GM18511 (cell line): Measurements from ENCODE around the gene MTCP1.

Source experiments
- ATAC-seq: cut with Tn5 transposase; IDR thresholded peaks from one replicate; pipeline ENCODE4 v1.9.1; 2021; ENCODE audit warnings: mild to moderate bottlenecking, moderate library complexity; ENCODE audit not compliant: unreplicated experiment

Gene MTCP1, protein sequence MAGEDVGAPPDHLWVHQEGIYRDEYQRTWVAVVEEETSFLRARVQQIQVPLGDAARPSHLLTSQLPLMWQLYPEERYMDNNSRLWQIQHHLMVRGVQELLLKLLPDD

DNA sequence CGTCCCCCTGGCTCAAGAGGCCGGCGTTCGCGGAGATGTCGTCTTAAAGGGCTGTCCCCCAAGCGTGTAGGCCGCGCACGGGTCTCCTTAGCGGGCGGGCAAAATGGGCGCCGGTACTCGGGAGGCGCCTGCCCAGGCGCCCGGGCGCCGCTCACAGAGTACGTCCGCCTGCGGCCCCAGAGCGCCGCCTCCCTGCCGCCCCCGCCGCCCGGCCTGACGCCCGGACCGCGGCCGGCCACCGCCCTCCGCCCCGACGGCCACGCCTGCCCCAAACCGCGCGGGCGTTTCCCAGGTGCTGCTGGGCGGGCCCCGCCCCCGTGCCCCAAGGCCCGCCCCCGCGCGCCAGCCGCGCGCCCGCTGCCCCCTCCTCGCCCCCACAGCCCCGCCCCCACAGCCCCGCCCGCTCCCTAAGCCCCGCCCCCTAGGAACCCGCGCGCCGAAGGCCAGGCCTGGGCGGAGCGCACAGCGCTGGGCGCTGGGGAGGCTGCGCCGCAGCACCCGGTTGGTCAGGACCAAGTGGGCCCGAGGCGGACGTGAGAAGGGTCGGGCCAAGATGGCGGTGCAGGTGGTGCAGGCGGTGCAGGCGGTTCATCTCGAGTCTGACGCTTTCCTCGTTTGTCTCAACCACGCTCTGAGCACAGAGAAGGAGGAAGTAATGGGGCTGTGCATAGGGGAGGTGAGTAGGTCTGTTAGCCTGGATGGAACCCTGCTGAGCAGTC lies at the start of gene MTCP1, which contains the start of the genes BRCC3 and CMC4:
MTCP1 (minus strand) TSS at position 162 of the 719 bp plus-strand sequence. CDS start 5,126 bp downstream, outside the sequence.
BRCC3 (plus strand) TSS at position 534 of the 719 bp plus-strand sequence; CDS start at position 554, 20 bp downstream.
CMC4 (minus strand) TSS at position 162 of the 719 bp plus-strand sequence. CDS start 7,113 bp downstream, outside the sequence.
- ATAC-seq = peak; percentile 87

DNA sequence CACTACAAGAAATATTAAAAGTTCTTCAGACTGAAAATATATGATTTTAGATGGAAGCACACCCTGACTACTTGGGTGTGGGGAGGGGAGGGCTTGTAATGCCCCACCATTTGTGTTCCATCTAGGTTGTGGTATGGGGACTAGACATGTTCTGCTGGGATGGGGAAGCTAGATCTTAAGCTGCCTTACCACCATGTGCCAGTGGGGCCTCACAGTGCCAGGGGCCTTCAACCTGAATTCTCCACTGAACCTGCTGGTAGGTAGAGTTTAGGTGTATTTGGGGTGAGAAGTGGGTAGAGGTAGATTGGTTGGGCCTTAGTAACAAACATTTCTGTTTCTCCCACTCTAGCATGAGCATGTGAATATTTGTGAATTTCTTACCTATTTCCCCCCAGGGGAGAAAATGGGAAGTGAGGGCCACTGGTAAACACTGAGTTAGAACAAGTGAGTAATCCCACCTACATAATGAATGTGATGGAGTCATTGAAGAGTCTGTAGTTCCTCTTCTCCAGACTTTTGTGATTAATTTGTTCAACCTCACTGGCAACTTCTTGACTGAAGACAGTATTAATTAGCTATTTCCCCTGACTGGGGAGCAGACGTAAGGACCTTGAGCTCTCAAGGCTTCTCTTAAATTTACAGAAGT lies 44.4 kb upstream of the MTCP1 start:
- no peak for ATAC-seq

DNA sequence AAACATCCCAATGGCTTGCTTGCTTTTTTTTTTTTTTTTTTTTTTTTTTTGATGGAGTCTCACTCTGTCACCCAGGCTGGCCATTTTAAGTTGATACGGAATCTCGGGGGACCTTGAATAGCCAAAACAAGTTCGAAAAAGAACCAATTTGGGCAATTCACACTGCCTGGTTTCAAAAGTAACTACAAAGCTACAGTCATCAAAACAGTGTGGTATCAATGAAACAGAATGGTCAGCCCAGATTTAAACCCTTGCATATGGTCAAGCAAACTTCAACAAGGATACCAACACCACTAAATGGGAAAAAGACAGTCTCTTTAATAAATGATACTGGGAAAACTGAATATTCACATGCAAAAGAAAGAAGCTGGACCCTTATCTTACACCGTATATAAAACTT lies 42.2 kb upstream of the MTCP1 start:
- no peak for ATAC-seq

DNA sequence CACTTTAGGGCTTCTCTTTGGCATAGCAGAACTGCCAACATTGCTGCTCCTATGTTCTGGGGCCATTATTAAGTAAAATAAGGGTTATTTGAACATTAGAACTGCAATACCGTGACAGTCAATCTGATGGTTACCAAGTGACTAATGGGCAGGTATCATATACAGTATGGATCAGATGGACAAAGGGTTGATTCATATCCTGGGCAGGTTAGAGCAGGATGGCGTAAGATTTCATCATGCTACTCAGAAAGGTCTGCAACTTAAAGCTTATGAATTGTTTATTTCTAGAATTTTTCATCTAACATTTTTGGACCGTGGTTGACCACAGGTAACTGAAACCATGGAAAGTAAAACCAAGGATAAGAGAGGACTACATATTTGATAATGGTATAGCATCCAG lies 41.2 kb upstream of the MTCP1 start:
- no peak for ATAC-seq

DNA sequence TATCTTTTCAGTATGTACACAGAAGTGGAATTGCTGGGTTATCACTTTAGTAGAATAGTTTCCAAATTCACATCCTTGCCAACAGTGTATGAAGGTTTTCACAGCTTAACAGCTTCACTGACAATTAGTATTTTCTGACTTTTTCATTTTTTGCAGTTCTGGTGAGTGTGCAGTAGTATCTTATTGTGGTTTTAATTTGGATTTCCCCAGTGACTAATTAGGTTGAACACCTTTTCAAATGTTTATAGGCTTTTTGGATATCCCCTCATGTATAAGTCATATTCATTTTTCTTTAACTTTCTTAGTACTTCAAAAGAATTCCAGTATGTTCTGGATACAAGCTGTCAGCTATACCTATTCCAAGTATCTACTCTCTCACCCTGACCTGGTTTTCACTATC lies 37.5 kb upstream of the MTCP1 start:
- ATAC-seq = no peak

DNA sequence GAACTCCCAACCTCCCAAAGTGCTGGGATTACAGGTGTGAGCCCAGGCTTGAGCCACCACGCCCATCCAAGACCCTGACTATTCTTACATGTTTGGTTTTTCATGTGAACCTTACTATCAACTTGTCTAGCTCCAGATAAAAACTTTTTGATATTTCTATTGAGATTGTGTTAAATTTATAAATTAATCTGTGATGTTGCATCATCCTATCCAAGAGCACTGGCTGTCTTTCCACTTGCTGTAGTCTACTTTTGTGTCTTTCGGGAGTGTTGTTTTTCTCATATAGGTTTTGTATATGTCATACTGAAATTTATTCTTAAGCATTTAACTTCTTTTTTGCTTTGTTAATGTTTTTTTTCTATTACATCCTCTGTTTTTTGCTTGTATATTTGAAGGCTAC lies 35.0 kb upstream of the MTCP1 start:
- no peak for ATAC-seq

DNA sequence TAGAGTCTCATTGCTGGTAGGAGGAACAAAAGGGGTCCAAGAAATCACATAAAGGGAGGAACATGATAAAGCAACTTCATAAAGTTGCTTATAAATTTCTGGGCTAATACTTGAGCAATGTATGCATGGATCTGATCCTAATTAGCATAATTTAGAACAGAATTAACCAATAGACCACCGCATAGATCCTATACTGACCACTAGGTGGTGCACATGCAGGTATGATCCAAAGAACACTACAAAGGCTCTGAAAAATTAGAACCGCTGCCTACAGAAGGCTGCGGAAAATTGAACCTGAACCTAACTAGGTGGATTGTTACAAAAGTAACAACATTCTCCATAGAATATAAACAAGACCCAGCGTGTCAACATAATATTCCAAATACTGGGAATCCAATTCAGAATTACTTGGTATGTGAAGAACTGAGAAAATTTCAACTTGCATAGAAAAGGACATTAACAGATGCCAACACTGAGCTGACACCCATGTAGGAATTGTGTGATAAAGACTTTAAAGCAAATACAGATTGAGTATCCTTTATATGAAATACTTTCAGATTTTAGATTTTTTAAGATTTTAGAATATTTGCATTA lies 23.6 kb upstream of the MTCP1 start:
- no peak for ATAC-seq

DNA sequence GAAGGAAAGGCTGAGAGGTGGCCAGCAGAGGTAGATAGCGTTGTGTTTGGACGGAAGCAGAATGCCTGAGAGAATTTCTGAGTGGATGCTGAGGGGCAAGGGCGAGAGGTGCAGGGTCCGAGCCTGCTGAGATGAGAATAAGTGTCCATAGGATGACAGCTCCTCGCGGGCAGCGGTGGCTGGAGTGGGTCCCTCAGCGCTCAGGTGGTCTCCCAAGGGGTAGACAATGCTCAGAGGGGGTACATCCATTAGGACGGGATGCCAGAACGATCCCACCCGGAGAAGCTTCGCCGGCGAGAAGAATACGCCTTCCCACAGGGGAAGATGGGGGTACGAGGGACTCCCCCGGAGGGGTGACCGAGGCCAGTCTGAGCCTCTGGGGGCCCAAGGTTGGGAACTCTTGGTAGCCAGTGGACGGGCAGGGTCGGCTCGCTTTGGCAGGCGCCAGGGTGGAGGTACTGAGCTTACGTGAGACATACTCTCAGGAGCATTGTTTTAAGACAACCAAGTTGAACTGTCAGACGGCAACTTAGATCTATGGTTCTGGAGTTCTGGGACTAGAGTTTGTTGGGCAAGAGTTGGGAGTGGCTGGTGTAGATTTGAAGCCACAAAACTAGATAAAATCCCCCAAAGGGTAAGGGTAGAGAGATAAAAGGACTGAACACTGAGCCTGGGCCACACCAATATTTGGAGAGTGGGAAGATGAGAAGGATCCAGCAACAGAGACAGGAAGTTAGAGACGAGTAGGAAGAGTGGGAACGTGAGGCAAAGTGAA lies 16.2 kb upstream of the MTCP1 start:
- no peak for ATAC-seq

DNA sequence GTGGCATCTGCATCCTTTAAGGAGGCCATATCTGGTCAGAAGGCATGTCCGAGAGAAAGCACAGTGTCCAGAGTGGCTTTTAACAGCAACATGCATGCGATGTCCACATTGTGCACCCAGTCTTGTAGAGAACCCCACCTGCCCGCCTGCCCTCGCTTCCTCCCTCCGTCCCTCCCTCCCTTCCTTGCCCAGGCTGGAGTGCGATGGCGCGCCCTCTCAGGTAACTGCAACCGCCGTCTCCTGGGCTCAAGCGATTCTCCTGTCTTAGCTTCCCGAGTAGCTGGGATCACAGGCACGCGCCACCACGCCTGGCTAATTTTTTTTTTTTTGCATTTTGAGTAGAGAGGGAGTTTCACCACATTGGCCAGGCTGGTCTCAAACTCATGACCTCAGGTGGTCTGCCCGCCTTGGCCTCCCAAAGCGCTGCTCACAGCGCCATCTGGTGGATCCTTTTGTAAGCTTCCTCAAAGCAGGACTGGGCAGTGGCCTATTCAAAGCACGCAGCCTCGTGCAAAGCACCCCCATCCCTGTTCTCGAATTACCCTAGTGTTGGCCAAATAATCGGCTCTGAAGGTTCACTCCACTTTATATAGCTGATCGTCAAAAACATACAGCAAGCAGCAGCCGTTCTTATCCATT lies 15.4 kb upstream of the MTCP1 start:
- no peak for ATAC-seq

DNA sequence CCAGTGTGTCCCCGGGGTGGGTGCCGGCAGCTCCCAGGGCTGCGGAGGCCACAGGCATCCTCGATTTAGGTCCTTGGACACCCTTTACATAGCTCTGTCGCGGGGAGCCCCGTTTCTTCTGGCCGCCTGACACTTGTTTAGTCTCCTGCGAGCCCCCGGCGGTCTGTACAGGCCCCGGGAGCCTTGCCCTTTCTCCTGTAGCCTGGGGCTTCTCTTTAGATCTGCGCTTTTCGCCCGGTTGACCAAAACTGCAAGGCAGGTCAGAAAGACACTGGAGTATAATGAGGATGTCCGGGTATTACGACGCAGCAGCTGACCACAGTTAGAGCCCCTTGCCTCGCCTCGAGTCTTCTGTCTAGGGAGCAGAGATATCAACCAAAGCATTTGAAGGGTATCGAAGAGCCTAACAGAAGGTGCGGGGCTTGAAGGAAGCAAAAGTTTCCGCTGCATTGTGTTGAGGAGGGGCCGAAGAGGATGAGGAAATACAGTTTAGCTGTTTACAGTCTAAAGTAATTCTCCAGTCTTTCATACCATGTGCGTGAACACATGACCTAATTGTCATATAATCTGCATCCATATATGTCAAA lies 851 bp upstream of the MTCP1 start:
- ATAC-seq = peak; percentile 20

DNA sequence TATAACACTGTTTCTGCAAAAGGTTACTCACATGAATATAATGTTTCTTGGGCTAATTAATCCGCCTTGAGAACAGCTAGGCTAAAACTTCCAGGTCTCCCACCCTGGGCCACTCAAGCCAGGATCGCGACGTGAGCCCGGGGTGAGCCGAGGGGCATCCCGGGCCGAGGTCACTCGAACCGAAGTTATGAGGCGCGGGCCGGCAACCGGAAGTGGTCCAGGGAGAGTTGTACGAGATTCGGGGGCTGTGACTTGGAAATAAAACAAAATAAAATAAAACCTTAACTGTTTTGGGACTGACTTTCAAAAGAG lies 317 bp downstream of the MTCP1 start:
- ATAC-seq = peak; percentile 24

DNA sequence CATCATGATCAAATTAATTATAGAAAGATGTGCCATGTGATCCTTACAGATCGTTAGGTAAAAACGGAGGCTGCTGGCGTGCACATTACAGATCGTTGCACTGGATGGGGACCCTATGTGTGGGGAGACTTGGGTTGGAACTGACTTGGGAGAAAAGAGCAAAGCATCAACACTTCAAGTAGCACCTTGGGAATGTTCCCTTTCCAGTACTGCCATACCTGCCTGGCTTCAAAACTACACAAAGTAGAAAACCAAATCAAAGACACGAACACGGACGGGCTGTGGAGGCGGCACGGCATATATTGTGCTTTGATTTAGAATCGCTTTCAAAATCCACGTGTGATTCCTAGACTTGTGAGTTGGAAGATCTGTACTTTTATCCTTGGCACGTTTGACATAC lies 898 bp downstream of the MTCP1 start:
- ATAC-seq = no peak

DNA sequence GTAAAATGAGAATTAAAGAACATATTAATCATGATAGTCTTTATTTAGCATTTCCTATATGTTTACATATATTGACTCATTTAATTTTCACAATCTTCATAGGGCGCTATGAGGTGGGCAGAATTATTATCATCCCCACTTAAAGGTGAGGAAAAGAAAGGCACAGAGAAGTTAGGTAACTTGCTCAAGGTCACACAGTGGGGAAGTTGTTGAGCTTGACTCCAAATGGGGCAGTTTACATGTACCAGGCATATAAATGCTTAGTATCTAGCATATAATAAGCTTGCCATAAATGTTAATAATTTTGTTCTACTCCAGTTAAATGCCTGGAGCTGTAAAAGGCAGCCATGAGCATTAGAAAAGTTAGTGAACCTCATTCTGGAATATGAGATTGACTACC lies 1.5 kb downstream of the MTCP1 start:
- ATAC-seq = no peak

DNA sequence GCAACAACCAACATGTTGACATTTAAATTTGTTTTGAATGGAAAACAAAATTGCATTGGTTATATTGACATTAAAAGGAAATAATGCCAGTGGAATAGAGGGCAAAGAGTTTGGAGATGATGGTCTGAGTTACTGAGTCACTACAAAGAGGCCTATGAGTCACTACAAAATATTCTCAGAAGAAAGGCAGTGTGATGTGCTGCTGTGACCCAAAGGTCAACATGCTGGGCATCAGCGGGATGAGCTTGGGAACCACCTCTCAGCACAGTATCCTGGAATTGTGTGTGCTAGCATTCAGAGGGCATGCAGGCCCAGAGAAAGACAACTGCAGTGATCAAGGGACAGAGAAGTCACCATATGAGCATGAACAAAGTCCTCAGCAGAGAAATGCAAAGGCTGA lies 2.8 kb downstream of the MTCP1 start:
- ATAC-seq = no peak

DNA sequence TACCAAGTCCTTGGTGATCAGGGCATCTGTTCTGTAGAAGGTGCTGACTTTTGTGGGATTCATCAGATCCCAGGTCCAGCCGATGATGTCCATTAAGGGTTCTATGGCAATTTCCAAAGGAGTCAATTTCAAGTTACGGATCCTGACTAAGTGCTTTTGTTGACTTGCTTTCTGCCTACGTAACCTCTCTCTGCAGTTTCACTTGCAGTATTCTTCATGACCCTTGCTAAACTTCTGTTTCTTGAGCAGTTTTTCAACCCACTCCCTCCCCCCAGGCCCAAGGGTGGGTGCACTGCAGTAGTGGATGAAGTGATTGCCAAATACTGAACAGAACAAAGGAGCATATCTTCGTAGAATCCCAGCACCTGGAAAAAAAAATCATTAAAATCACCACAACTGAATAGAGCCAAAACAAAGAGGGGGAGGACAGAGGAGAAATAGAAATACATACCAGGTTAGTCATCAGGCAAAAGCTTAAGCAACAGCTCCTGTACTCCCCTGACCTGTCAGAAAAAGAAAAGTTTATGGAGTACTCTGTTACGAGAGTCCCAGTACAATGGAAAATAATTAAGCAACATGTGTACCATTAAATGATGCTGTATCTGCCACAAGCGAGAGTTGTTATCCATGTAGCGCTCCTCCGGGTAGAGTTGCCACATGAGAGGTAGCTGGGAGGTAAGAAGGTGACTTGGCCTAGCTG lies 5.8 kb downstream of the MTCP1 start:
- no peak for ATAC-seq

DNA sequence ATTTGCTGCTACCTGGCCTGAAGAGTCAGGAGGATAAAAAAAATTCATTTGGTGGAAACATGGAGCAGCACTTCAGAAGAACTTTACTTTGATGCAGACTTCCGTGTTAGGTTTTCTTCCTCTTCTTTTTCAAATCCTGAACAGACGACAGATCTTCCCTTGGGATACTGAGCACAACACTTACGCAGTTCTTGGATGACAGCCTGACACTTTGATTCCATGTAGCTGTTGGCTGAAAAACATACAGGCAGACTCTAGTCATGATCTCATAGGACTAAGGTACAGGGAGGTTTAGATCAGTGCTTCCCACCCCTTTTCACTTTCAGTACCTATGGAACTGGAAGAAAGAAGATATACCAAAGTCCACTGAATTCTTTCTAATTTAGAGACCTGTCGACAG lies 9.2 kb downstream of the MTCP1 start:
- ATAC-seq = no peak

DNA sequence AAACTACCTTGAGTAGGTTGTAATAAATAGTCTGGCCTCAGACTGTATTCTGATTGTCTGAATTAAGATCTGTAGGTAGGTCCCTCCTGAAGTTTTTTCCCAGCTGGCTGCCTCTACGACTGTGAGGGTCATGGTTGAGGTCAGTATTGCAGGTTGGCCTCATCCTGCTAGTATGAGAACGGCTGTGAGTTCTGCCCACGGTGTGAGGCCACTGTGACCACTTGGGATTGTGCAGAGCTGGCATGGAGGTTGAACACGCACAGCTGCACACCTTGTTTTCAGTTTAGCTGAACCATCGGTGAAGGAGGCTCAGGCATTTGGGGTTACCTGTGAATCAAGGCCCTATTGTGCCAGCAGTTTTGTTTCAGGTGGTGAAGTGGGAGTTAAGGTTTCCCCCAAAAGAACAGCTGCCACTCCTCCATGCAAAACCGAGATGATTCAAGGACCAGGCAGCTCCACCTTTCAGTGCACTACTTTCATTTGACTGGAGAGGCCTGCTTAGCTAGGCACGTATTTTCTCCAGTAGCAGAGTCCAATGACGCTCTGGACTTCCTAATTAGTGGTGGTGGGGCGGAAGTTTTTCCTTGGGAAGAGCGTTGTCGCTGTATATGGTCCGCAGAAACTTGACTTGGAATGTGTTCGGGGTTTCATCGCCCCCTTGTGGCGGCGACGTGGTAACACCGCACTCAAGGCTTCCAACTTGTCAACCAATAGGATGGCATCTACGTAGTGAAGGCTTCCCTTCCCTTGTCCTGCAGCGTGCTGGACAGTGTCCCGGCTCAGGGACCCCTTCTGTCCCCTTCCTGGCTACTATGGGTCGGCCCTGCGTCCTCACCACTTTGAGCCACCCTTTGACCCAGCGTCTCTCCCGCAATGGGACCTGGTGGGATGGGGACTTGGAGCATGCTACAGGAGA lies 13.8 kb downstream of the MTCP1 start:
- peak; percentile 86 for ATAC-seq

DNA sequence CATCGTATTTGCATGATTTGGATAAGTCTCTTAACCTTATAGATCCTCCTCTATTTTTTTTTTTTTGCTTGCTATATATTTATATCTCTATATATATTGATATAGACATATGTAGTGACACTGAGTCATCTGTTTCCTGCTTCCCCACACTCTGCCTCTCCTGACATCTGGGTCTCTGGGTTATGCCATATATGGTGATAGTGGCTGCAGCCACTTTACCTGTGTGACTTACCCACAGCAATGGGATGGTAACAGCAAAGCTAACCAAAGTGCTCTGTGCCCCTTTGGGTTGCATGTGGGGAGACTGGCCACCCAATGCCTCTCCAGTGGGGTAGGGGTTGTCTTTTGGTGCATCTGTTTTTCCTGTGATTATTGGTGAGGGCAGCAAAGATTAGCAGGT lies 14.5 kb downstream of the MTCP1 start:
- no peak for ATAC-seq

DNA sequence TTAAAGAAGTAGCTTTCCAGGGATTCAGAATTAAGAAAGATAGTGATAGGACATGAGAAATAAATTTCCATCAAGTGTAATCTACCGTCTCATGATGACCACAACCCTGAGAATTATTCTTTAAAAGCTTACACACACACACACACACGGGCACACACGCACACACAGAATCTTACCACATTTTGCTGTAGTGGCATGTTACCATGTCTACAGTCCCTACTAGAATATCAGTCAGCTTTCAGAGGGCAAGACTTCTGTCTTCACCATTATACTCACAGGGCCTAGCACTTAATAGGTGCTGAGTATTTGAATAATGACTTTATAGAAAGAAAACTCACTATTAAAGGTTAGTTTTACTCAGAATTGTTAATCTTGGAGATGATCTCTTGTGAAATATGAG lies 15.4 kb downstream of the MTCP1 start:
- no peak for ATAC-seq
